ENCODE results near the gene MSI2. TPM values are rescaled to one million over a fixed set of nuclear protein-coding genes. Genes with fewer than 3 reads are reported as not detected.

Gene MSI2
- total and polyA plus RNA-seq, 9 of the 15 experiments (the other 6 are each of a cell fraction or from before 2014, with no cell fraction given), result 4.6 to 61.8 (median 42.4) TPM

DNA sequence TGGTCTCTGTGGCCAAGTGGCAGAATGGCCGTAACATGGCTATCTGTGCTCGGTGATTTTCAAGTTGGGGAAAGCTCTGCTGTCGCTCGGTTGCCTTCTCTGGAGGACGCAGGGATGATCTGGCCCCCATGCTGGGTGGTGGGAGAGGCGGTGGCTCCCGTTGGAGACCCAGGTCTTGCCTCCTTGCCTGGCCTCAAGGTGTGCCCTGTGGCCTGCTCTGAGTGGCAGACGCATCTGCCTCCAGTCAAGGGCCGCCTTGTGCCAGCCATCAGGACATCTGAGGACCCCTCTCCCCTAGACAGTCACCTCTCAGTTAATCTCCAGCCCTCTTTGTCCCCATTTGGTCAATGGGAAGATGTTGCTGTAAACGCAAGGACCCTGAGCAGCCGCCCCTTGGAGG lies 322.9 kb downstream of the MSI2 start (continued):
- TF ChIP-seq, protein P1, sequence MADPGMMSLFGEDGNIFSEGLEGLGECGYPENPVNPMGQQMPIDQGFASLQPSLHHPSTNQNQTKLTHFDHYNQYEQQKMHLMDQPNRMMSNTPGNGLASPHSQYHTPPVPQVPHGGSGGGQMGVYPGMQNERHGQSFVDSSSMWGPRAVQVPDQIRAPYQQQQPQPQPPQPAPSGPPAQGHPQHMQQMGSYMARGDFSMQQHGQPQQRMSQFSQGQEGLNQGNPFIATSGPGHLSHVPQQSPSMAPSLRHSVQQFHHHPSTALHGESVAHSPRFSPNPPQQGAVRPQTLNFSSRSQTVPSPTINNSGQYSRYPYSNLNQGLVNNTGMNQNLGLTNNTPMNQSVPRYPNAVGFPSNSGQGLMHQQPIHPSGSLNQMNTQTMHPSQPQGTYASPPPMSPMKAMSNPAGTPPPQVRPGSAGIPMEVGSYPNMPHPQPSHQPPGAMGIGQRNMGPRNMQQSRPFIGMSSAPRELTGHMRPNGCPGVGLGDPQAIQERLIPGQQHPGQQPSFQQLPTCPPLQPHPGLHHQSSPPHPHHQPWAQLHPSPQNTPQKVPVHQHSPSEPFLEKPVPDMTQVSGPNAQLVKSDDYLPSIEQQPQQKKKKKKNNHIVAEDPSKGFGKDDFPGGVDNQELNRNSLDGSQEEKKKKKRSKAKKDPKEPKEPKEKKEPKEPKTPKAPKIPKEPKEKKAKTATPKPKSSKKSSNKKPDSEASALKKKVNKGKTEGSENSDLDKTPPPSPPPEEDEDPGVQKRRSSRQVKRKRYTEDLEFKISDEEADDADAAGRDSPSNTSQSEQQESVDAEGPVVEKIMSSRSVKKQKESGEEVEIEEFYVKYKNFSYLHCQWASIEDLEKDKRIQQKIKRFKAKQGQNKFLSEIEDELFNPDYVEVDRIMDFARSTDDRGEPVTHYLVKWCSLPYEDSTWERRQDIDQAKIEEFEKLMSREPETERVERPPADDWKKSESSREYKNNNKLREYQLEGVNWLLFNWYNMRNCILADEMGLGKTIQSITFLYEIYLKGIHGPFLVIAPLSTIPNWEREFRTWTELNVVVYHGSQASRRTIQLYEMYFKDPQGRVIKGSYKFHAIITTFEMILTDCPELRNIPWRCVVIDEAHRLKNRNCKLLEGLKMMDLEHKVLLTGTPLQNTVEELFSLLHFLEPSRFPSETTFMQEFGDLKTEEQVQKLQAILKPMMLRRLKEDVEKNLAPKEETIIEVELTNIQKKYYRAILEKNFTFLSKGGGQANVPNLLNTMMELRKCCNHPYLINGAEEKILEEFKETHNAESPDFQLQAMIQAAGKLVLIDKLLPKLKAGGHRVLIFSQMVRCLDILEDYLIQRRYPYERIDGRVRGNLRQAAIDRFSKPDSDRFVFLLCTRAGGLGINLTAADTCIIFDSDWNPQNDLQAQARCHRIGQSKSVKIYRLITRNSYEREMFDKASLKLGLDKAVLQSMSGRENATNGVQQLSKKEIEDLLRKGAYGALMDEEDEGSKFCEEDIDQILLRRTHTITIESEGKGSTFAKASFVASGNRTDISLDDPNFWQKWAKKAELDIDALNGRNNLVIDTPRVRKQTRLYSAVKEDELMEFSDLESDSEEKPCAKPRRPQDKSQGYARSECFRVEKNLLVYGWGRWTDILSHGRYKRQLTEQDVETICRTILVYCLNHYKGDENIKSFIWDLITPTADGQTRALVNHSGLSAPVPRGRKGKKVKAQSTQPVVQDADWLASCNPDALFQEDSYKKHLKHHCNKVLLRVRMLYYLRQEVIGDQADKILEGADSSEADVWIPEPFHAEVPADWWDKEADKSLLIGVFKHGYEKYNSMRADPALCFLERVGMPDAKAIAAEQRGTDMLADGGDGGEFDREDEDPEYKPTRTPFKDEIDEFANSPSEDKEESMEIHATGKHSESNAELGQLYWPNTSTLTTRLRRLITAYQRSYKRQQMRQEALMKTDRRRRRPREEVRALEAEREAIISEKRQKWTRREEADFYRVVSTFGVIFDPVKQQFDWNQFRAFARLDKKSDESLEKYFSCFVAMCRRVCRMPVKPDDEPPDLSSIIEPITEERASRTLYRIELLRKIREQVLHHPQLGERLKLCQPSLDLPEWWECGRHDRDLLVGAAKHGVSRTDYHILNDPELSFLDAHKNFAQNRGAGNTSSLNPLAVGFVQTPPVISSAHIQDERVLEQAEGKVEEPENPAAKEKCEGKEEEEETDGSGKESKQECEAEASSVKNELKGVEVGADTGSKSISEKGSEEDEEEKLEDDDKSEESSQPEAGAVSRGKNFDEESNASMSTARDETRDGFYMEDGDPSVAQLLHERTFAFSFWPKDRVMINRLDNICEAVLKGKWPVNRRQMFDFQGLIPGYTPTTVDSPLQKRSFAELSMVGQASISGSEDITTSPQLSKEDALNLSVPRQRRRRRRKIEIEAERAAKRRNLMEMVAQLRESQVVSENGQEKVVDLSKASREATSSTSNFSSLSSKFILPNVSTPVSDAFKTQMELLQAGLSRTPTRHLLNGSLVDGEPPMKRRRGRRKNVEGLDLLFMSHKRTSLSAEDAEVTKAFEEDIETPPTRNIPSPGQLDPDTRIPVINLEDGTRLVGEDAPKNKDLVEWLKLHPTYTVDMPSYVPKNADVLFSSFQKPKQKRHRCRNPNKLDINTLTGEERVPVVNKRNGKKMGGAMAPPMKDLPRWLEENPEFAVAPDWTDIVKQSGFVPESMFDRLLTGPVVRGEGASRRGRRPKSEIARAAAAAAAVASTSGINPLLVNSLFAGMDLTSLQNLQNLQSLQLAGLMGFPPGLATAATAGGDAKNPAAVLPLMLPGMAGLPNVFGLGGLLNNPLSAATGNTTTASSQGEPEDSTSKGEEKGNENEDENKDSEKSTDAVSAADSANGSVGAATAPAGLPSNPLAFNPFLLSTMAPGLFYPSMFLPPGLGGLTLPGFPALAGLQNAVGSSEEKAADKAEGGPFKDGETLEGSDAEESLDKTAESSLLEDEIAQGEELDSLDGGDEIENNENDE (IDR thresholded peaks at IDR 0.05; ENCODE audit: low read depth, low read length), result no peak
- TF ChIP-seq RBFOX2 (IDR thresholded peaks at IDR 0.05; ENCODE audit: low read depth, low read length), result no peak
- no peak for TF ChIP-seq PCBP1 (IDR thresholded peaks at IDR 0.05; ENCODE audit: low read depth, low read length, poor library complexity, severe bottlenecking)

All from K562 (cell line).